HCT116 (cell line): ENCODE data around the gene NAPEPLD. TPM values are rescaled to one million over a fixed set of nuclear protein-coding genes. Genes with fewer than 3 reads are reported as not detected.

Source experiments
- ATAC-seq: fragments of 200-7000 bp; cut with Tn5 transposase; 2 replicates; pipeline ENCODE4 v1.9.1; 2020; ENCODE audit warnings: mild to moderate bottlenecking, moderate library complexity
- BruUV-seq: library from RNA; stranded (reverse); fragments of 400-500 nt; replicated peaks from 2 replicates; lab custom pipeline; 2021; lab: Mats Ljungman, UMichigan
- CTCF ChIA-PET: fragments of 300-600 bp; sonication (Branson Sonifier 250); formaldehyde crosslinking; loops from one replicate; lab custom pipeline; 2021; ENCODE audit warnings: antibody characterized with exemption; lab: Charles Lee
- POLR2A ChIA-PET: fragments of 300-600, 350-600 bp; sonication (Branson Sonifier 250); formaldehyde crosslinking; loops from one replicate; lab custom pipeline; 2021; ENCODE audit warnings: antibody characterized with exemption; lab: Charles Lee
- RAD21 ChIA-PET, 2 experiments: fragments of 300-600 bp; sonication (Branson Sonifier 250); formaldehyde crosslinking; loops; one replicate each; lab custom pipeline; 2023; ENCODE audit warnings: low total read pairs in 2 of 2; ENCODE audit not compliant: uncharacterized antibody in 2 of 2, unreplicated experiment in 2 of 2, low non-redundant PET in 1 of 2; lab: Charles Lee
- DNase-seq: peaks from one replicate; pipeline ENCODE4 v3.0.0-alpha.2; 2010; ENCODE audit warnings: low read depth, low spot score
- H2AFZ ChIP-seq: fragments of 200-600 bp; shearing (Covaris generic), sonication (generic); 2 replicates; pipeline ENCODE4 v1.6.1; 2017; ENCODE audit warnings: low read depth, mixed run types, mixed read lengths, antibody characterized with exemption, low read length; ENCODE audit not compliant: poor library complexity, severe bottlenecking
- H3K27ac ChIP-seq: 2 replicates; pipeline ENCODE4 v1.5.1; 2012; ENCODE audit warnings: low read depth, low read length
- H3K27me3 ChIP-seq: fragments of 200-600 bp; sonication (generic); 2 replicates; pipeline ENCODE4 v1.6.1; 2016; ENCODE audit warnings: mixed run types, low read length, mixed read lengths; ENCODE audit not compliant: insufficient read depth
- H3K36me3 ChIP-seq, 2 experiments: fragments of 200-500 bp in 1 of 2; fragments of 200-600 bp in 1 of 2; sonication (Bioruptor generic) in 1 of 2; sonication (generic) in 1 of 2; 2 replicates each; pipeline versions ENCODE4 v1.5.1 to v1.6.1; 2014 to 2016; ENCODE audit warnings: low read length in 2 of 2, inconsistent platforms in 1 of 2, mixed read lengths in 1 of 2, mixed run types in 1 of 2; ENCODE audit not compliant: insufficient read depth in 2 of 2, control insufficient read depth in 1 of 2
- H3K4me1 ChIP-seq, 2 experiments: fragments of 200-600 bp in 1 of 2; sonication (generic) in 1 of 2; 2 replicates each; pipeline versions ENCODE4 v1.5.1 to v1.6.1; 2012 to 2017; ENCODE audit warnings: low read length in 2 of 2, inconsistent platforms in 1 of 2, mild to moderate bottlenecking in 1 of 2, mixed read lengths in 1 of 2, mixed run types in 1 of 2, moderate library complexity in 1 of 2; ENCODE audit not compliant: insufficient read depth in 2 of 2, control insufficient read depth in 1 of 2
- H3K4me2 ChIP-seq: fragments of 200-600 bp; sonication (generic); 2 replicates; pipeline ENCODE4 v1.6.1; 2017; ENCODE audit warnings: mixed run types, low read length, mixed read lengths
- H3K4me3 ChIP-seq, 2 experiments: fragments of 200-600 bp in 1 of 2; sonication (generic) in 1 of 2; replicated peaks in 1 of 2; 2 replicates each; pipeline ENCODE4 v1.5.1; 2011 to 2016; ENCODE audit warnings: low read length in 2 of 2, control low read depth in 1 of 2, low read depth in 1 of 2, mild to moderate bottlenecking in 1 of 2, mixed read lengths in 1 of 2, mixed run types in 1 of 2
- H3K79me2 ChIP-seq: fragments of 200-600 bp; sonication (generic); 2 replicates; pipeline ENCODE4 v1.6.1; 2017; ENCODE audit warnings: mild to moderate bottlenecking, mixed run types, low read length, moderate library complexity, mixed read lengths; ENCODE audit not compliant: insufficient read depth
- H3K9ac ChIP-seq: fragments of 200-600 bp; sonication (generic); 2 replicates; pipeline ENCODE4 v1.6.1; 2016; ENCODE audit warnings: low read length, mixed read lengths
- H3K9me2 ChIP-seq: fragments of 200-600 bp; sonication (generic), shearing (Covaris generic); 2 replicates; pipeline ENCODE4 v1.6.1; 2017; ENCODE audit warnings: mixed run types, mild to moderate bottlenecking, moderate library complexity; ENCODE audit not compliant: insufficient read depth
- H3K9me3 ChIP-seq, 2 experiments: fragments of 200-500 bp in 1 of 2; fragments of 200-600 bp in 1 of 2; sonication (Bioruptor generic) in 1 of 2; sonication (generic) in 1 of 2; 2 replicates each; pipeline ENCODE4 v1.6.1; 2014 to 2017; ENCODE audit warnings: low read length in 2 of 2, mixed read lengths in 2 of 2, inconsistent platforms in 1 of 2, low read depth in 1 of 2, mild to moderate bottlenecking in 1 of 2, mixed run types in 1 of 2, moderate library complexity in 1 of 2; ENCODE audit not compliant: control insufficient read depth in 1 of 2, insufficient read depth in 1 of 2
- H4K20me1 ChIP-seq: fragments of 200-600 bp; sonication (generic), shearing (Covaris generic); 2 replicates; pipeline ENCODE4 v1.6.1; 2017; ENCODE audit warnings: mixed run types, mild to moderate bottlenecking, moderate library complexity; ENCODE audit not compliant: insufficient read depth
- CBX3 ChIP-seq: IDR thresholded peaks from 2 replicates; pipeline ENCODE4 v1.6.1; 2012; ENCODE audit warnings: low read depth
- EZH2 ChIP-seq: fragments of 200-600 bp; sonication (generic); IDR thresholded peaks from 2 replicates; pipeline ENCODE4 v1.6.1; 2017; ENCODE audit warnings: antibody characterized with exemption, mixed run types
- EZH2phosphoT487 ChIP-seq: fragments of 200-600 bp; IDR thresholded peaks from 2 replicates; pipeline ENCODE4 v1.6.1; 2018; ENCODE audit warnings: antibody characterized with exemption, borderline replicate concordance
- FOSL1 ChIP-seq: IDR thresholded peaks from 2 replicates; pipeline ENCODE4 v1.6.1; 2012; ENCODE audit warnings: low read depth
- ZFX ChIP-seq: fragments of 450-650 bp; IDR thresholded peaks from 2 replicates; pipeline ENCODE4 v1.6.1; 2017
- intact Hi-C: fragments of 100-400 bp; cut with micrococcal nuclease; formaldehyde crosslinking; loops from 2 replicates; pipeline ENCODE4 v1.10.0; 2022
- total RNA-seq: library from RNA; stranded (reverse); gene quantifications from one replicate; pipeline ENCODE4 v1.2.1, GENCODE V29; 2021; ENCODE audit not compliant: unreplicated experiment
- TF ChIP-seq, protein P1 (sequence below): IDR thresholded peaks from 2 replicates; pipeline ENCODE4 v1.6.1; 2012

Gene NAPEPLD
- total RNA-seq, 1 experiment from 2014 or later: 9.7 TPM

DNA sequence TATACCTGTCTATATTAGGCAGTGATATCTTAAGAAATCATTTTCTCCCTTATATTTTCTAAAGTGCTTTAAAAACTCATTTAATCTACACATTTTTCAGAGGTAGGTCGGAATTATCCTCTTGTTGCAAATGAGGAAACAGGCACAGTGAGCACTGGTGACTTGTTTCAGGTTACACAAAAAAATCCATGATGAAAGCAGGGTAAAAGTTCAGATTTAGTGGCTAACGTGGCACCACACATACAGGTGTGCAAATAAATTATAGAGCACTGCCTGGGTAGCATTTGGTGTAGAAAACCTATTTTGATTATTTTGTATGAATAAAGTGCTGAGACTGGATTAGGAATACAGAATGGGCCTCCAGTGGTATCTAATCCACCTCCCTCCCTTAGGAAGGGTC lies 47.4 kb downstream of the NAPEPLD start:
- CTCF ChIA-PET: no interaction called here
- intact Hi-C loops: no loop called here
- H3K4me3 ChIP-seq: no peak overlapping the region
- DNase-seq: no peak
- H4K20me1 ChIP-seq: peaks cover 4% of the 10 kb centered on the region; the same call in 1 of the 2 replicates
- no peaks in the 10 kb centered on the region for H3K4me1 ChIP-seq
- no TSS peak for BruUV-seq
- H3K27ac ChIP-seq: no peak overlapping the region
- no peak for ATAC-seq
- no peak overlapping the region for H2AFZ ChIP-seq
- POLR2A ChIA-PET: no interaction called here
- H3K9me3 ChIP-seq: no peaks in the 10 kb centered on the region
- no peaks in the 10 kb centered on the region for H3K79me2 ChIP-seq
- TF ChIP-seq EZH2phosphoT487: no peak
- TF ChIP-seq CBX3: no peak
- TF ChIP-seq ZFX: no peak
- TF ChIP-seq, protein P1, sequence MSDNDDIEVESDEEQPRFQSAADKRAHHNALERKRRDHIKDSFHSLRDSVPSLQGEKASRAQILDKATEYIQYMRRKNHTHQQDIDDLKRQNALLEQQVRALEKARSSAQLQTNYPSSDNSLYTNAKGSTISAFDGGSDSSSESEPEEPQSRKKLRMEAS: no peak
- no peak overlapping the region for H3K9ac ChIP-seq
- H3K4me2 ChIP-seq: no peak overlapping the region
- H3K9me2 ChIP-seq: no peaks in the 10 kb centered on the region
- no peaks in the 10 kb centered on the region for H3K27me3 ChIP-seq
- peaks cover 12 to 23% of the 10 kb centered on the region in 2 experiments; a peak in 3 of 4 replicates for H3K36me3 ChIP-seq
- RAD21 ChIA-PET: no interaction called here

DNA sequence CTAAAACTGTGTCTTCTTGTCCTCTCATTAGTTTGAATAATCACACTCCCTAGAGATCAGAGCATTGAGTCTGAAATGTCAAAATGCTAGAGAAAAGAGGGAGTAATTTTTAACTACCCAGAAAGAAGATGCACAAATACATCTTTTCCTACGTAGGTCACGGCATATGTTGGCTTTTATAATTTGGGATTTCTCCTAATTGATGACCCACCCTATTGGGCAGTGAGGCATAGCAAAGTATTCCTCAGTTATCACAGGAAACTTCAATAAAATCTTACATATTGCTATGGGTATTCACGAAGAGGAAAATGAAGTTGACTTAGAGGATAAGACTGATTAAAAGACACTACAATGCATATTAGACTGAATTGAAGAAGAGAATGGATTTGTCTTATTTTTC lies 48.6 kb downstream of the NAPEPLD start:
- ChIA-PET RAD21 (no interaction called here), CTCF (no interaction called here), POLR2A (no interaction called here)
- H3K4me3 ChIP-seq: no peak overlapping the region
- ATAC-seq (no peak), DNase-seq (no peak)
- H3K9me2 ChIP-seq: no peaks in the 10 kb centered on the region
- no peak overlapping the region for H2AFZ ChIP-seq
- no peaks in the 10 kb centered on the region for H3K9me3 ChIP-seq
- no peak overlapping the region for H3K4me2 ChIP-seq
- peaks cover 4% of the 10 kb centered on the region; the same call in 1 of the 2 replicates for H4K20me1 ChIP-seq
- intact Hi-C loops: no loop called here
- H3K27ac ChIP-seq: no peak overlapping the region
- H3K36me3 ChIP-seq: peaks cover 19 to 23% of the 10 kb centered on the region in 2 experiments; a peak in 3 of 4 replicates
- no peaks in the 10 kb centered on the region for H3K4me1 ChIP-seq
- no peak for TF ChIP-seq EZH2
- TF ChIP-seq FOSL1: no peak
- H3K9ac ChIP-seq: no peak overlapping the region
- BruUV-seq: no TSS peak
- no peaks in the 10 kb centered on the region for H3K27me3 ChIP-seq
- no peaks in the 10 kb centered on the region for H3K79me2 ChIP-seq
